Activated CD8-positive, alpha-beta memory T cell treated with anti-CD3 and anti-CD28 coated beads for 48 hours (primary cell): ENCODE measurements around the gene FBXO21.
"Not testable (repeated sequence)": the region's sequence is repeated elsewhere in the genome, so short reads cannot be mapped to it uniquely, and the experiment has no call there.

Source experiments
- DNase-seq, 3 experiments: peaks; one replicate each; pipeline ENCODE4 v3.0.0-alpha.2; 2020; ENCODE audit warnings: low read depth in 2 of 3, low spot score in 2 of 3

The FBXO21 gene

GRCh38 chr12:117190210-117190781 is at the start of gene FBXO21:
Gene FBXO21 (minus strand): TSS chr12:117190470. CDS start chr12:117190456, 14 bp downstream.
- peak; percentile 79 to 93 (median 84) for DNase-seq

GRCh38 chr12:117236456-117237001 is 46.3 kb upstream of the FBXO21 start:
- peak; percentile 19 to 96 (median 78) for DNase-seq

GRCh38 chr12:117235261-117235660 is 45.0 kb upstream of the FBXO21 start:
- no peak for DNase-seq

- DNase-seq: no peak
Observed at GRCh38 chr12:117234441-117234840, 44.2 kb upstream of the FBXO21 start.

- DNase-seq: no peak
Observed at GRCh38 chr12:117231750-117232149, 41.5 kb upstream of the FBXO21 start.

- DNase-seq: no peak
Observed at GRCh38 chr12:117228239-117228638, 38.0 kb upstream of the FBXO21 start.

GRCh38 chr12:117227000-117227653 is 36.9 kb upstream of the FBXO21 start:
- no peak for DNase-seq

- DNase-seq: no peak
Observed at GRCh38 chr12:117226505-117226904, 36.2 kb upstream of the FBXO21 start.

GRCh38 chr12:117225179-117225578 is 34.9 kb upstream of the FBXO21 start:
- DNase-seq: no peak

GRCh38 chr12:117220947-117221346 is 30.7 kb upstream of the FBXO21 start:
- not testable (repeated sequence) for DNase-seq

- DNase-seq: no peak
Observed at GRCh38 chr12:117218149-117218548, 27.9 kb upstream of the FBXO21 start.

GRCh38 chr12:117216686-117217085 is 26.4 kb upstream of the FBXO21 start:
- no peak for DNase-seq

- no peak for DNase-seq
Observed at GRCh38 chr12:117214797-117215196, 24.5 kb upstream of the FBXO21 start.

- no peak for DNase-seq
Observed at GRCh38 chr12:117213295-117213808, 23.1 kb upstream of the FBXO21 start.

- peak; percentile 5 to 50 (median 20) for DNase-seq
Observed at GRCh38 chr12:117212563-117213190, 22.4 kb upstream of the FBXO21 start.

GRCh38 chr12:117210266-117210918 is 20.1 kb upstream of the FBXO21 start:
- DNase-seq: no peak

GRCh38 chr12:117209626-117210025 is 19.4 kb upstream of the FBXO21 start:
- DNase-seq: no peak

- DNase-seq: no peak
Observed at GRCh38 chr12:117208811-117209455, 18.7 kb upstream of the FBXO21 start.

GRCh38 chr12:117208206-117208605 is 17.9 kb upstream of the FBXO21 start:
- DNase-seq: no peak

GRCh38 chr12:117207675-117208074 is 17.4 kb upstream of the FBXO21 start:
- no peak for DNase-seq

- no peak for DNase-seq
Observed at GRCh38 chr12:117202556-117202955, 12.3 kb upstream of the FBXO21 start.
